ENCODE results near the gene FOXF1.

DNA sequence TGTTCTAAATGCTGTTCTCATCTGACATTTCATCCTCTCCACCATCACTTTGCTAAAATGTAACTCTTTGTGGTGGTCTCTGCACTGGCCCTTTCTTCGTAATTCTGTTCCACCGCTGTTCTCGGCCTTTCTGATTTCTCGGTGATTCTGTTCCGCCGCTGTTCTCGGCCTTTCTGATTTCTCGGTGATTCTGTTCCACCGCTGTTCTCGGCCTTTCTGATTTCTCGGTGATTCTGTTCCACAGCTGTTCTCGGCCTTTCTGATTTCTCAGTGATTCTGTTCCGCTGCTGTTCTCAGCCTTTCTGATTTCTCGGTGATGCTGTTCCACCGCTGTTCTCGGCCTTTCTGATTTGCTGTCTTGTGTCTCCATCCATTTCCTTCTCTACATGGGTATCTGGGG lies 12.3 kb downstream of the FOXF1 start:
- TF ChIP-seq, protein P1, sequence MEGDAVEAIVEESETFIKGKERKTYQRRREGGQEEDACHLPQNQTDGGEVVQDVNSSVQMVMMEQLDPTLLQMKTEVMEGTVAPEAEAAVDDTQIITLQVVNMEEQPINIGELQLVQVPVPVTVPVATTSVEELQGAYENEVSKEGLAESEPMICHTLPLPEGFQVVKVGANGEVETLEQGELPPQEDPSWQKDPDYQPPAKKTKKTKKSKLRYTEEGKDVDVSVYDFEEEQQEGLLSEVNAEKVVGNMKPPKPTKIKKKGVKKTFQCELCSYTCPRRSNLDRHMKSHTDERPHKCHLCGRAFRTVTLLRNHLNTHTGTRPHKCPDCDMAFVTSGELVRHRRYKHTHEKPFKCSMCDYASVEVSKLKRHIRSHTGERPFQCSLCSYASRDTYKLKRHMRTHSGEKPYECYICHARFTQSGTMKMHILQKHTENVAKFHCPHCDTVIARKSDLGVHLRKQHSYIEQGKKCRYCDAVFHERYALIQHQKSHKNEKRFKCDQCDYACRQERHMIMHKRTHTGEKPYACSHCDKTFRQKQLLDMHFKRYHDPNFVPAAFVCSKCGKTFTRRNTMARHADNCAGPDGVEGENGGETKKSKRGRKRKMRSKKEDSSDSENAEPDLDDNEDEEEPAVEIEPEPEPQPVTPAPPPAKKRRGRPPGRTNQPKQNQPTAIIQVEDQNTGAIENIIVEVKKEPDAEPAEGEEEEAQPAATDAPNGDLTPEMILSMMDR (IDR thresholded peaks at IDR 0.05), result no peak
- no peak for TF ChIP-seq EP300 (IDR thresholded peaks at IDR 0.05)
- TF ChIP-seq POLR2A (IDR thresholded peaks at IDR 0.05), result no peak
